Stomach (tissue), 4 donors: ENCODE results near the gene FAM200A.

Experiments
- CTCF ChIP-seq, 7 experiments: fragments of 450-650 bp in 4 of 7; fragments of 200-600 bp in 3 of 7; sonication (generic) in 3 of 7; IDR thresholded peaks; one replicate each; pipeline ENCODE4 v1.5.1; 2016 to 2019; ENCODE audit warnings: antibody characterized with exemption in 7 of 7, control low read depth in 2 of 7, mild to moderate bottlenecking in 1 of 7
- EP300 ChIP-seq: sonication (generic); formaldehyde crosslinking; IDR thresholded peaks from one replicate; pipeline ENCODE4 v1.6.1; 2017; ENCODE audit warnings: antibody characterized with exemption
- POLR2A ChIP-seq, 4 donors: fragments of 450-650 bp; IDR thresholded peaks; one replicate each; pipeline ENCODE4 v1.6.1; 2016; ENCODE audit warnings: antibody characterized with exemption in 4 of 4, control low read depth in 2 of 4, mild to moderate bottlenecking in 1 of 4, moderate library complexity in 1 of 4
- POLR2AphosphoS5 ChIP-seq, 3 donors: sonication (generic); formaldehyde crosslinking; IDR thresholded peaks; one replicate each; pipeline ENCODE4 v1.6.1; 2016; ENCODE audit warnings: antibody characterized with exemption in 3 of 3

DNA sequence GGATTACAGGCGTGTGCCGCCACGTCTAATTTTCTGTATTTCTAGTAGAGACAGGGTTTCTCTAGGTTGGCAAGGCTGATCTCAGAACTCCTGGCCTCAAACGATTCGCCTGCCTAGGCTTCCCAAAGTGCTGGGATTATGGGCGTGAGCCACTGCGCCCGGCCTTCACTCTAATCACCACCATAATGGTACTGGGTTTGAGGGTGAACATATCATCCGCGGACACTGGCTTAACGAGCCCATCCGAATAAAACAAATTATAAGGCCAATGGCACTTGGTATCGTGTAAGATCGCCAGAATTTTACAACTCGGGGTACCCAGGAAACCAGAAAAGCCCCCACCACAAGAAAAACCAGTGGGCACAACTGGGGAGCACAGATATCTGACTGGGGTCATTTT is 580 bp downstream of the FAM200A start:
- no peak for TF ChIP-seq CTCF (IDR thresholded peaks at IDR 0.05)
- TF ChIP-seq POLR2AphosphoS5 (IDR thresholded peaks at IDR 0.05), result no peak
- no peak for TF ChIP-seq EP300
- TF ChIP-seq POLR2A (IDR thresholded peaks at IDR 0.05), result no peak
